PC-3 (cell line): Measurements from ENCODE around the gene EFCAB6. TPM values are rescaled to one million over a fixed set of nuclear protein-coding genes. Genes with fewer than 3 reads are reported as not detected.

ENCODE experiments used
- ATAC-seq: fragments of 200-7000 bp; cut with Tn5 transposase; 2 replicates; pipeline ENCODE4 v1.9.1; 2020; ENCODE audit warnings: mild to moderate bottlenecking, moderate library complexity
- BruUV-seq: library from RNA; stranded (reverse); fragments of 400-500 nt; replicated peaks from 2 replicates; lab custom pipeline; 2021; lab: Mats Ljungman, UMichigan
- CTCF ChIA-PET: fragments of 300-600 bp; sonication (Branson Sonifier 250); formaldehyde crosslinking; loops from one replicate; lab custom pipeline; 2022; ENCODE audit warnings: antibody characterized with exemption; lab: Charles Lee
- POLR2A ChIA-PET: fragments of 300-600 bp; sonication (Branson Sonifier 250); formaldehyde crosslinking; loops from one replicate; lab custom pipeline; 2022; ENCODE audit warnings: antibody characterized with exemption; ENCODE audit not compliant: unreplicated experiment; lab: Charles Lee
- DNase-seq: peaks from one replicate; pipeline ENCODE4 v3.0.0-alpha.2; 2015
- H2AFZ ChIP-seq: fragments of 300-600 bp; sonication (generic); 2 replicates; pipeline ENCODE4 v1.6.0; 2016; ENCODE audit warnings: antibody characterized with exemption, low read length
- H3F3A ChIP-seq: fragments of 300-600 bp; sonication (generic); one replicate; pipeline ENCODE4 v1.6.0; 2017; ENCODE audit warnings: antibody characterized with exemption, low read length, control low read depth, mild to moderate bottlenecking; ENCODE audit not compliant: unreplicated experiment
- H3K27ac ChIP-seq: fragments of 300-600 bp; sonication (generic); 2 replicates; pipeline ENCODE4 v1.5.1; 2016; ENCODE audit warnings: mild to moderate bottlenecking, low read length
- H3K27me3 ChIP-seq: fragments of 300-600 bp; sonication (generic); 2 replicates; pipeline ENCODE4 v1.6.1; 2016; ENCODE audit warnings: low read length, mixed read lengths
- H3K36me3 ChIP-seq: fragments of 300-600 bp; sonication (generic); 2 replicates; pipeline ENCODE4 v1.6.1; 2016; ENCODE audit warnings: low read depth, mixed run types, low read length, mixed read lengths
- H3K4me1 ChIP-seq: fragments of 300-600 bp; sonication (generic); 2 replicates; pipeline ENCODE4 v1.5.1; 2016; ENCODE audit warnings: low read length; ENCODE audit not compliant: insufficient read depth
- H3K4me2 ChIP-seq: fragments of 300-600 bp; sonication (generic); 2 replicates; pipeline ENCODE4 v1.6.0; 2016; ENCODE audit warnings: low read length
- H3K4me3 ChIP-seq: fragments of 300-600 bp; sonication (generic); 2 replicates; pipeline ENCODE4 v1.5.1; 2016; ENCODE audit warnings: mild to moderate bottlenecking, low read length, mixed read lengths
- H3K79me2 ChIP-seq: fragments of 300-600 bp; sonication (generic); 2 replicates; pipeline ENCODE4 v1.6.1; 2017; ENCODE audit warnings: low read length, mixed read lengths
- H3K9ac ChIP-seq: fragments of 300-600 bp; sonication (generic); 2 replicates; pipeline ENCODE4 v1.6.0; 2016; ENCODE audit warnings: mild to moderate bottlenecking, low read length
- H3K9me2 ChIP-seq: fragments of 300-600 bp; sonication (generic); replicated peaks from 2 replicates; pipeline ENCODE4 v1.6.1; 2016; ENCODE audit warnings: mixed run types, low read length, mixed read lengths
- H3K9me3 ChIP-seq: fragments of 300-600 bp; sonication (generic); 2 replicates; pipeline ENCODE4 v1.6.1; 2016; ENCODE audit warnings: low read length, mixed read lengths
- H4K20me1 ChIP-seq: fragments of 300-600 bp; sonication (generic); 2 replicates; pipeline ENCODE4 v1.6.1; 2016; ENCODE audit warnings: low read length, mixed read lengths
- EZH2 ChIP-seq: fragments of 300-600 bp; sonication (generic); IDR thresholded peaks from one replicate; pipeline ENCODE4 v1.6.1; 2017; ENCODE audit warnings: antibody characterized with exemption, mild to moderate bottlenecking, low read length; ENCODE audit not compliant: unreplicated experiment
- EZH2phosphoT487 ChIP-seq: fragments of 300-600 bp; sonication (generic); IDR thresholded peaks from 2 replicates; pipeline ENCODE4 v1.6.1; 2018; ENCODE audit warnings: mild to moderate bottlenecking, antibody characterized with exemption, low read length, borderline replicate concordance
- intact Hi-C: fragments of 100-400 bp; cut with micrococcal nuclease; formaldehyde crosslinking; loops from 2 replicates; pipeline ENCODE4 v1.9.0; 2023
- total RNA-seq: library from RNA; depleted of rRNA; stranded (reverse); fragments of >200 nt; gene quantifications from 2 replicates; pipeline ENCODE4 v1.2.3, GENCODE V29; 2014
- TF ChIP-seq, protein P1 (sequence below): fragments of 300-600 bp; sonication (generic); conservative IDR thresholded peaks from 2 replicates; pipeline ENCODE4 v1.5.1; 2017; ENCODE audit warnings: antibody characterized with exemption, low read depth, mild to moderate bottlenecking, low read length

Gene EFCAB6
- total RNA-seq, 1 experiment from 2014 or later = 0.07 TPM

DNA sequence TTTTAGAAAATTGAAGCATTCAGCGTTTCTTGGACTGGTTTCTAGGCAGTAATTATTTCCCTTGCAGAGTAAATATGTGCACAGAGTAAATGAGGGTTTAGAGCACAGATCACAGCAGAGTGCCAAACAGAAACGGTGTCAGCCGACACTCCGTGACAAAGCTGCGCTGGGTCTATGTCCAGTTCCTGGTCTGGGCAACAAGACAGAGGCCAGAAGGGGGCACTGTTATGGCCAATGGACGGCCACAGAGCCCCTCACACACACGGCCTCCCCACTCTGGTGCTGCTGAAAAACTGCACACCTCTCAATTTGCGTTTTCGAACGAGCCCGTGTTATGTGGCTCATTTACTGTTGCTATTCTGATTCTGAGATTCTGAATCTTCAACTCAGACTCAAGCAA, 219.6 kb downstream of the EFCAB6 start:
- Histone ChIP-seq H3K4me1 (no peaks in the 10 kb centered on the region), H2AFZ (no peak overlapping the region), H3K9me2 (no peaks in the 10 kb centered on the region), H3K9ac (no peak overlapping the region), H3K4me3 (no peak overlapping the region), H4K20me1 (no peaks in the 10 kb centered on the region), H3K4me2 (no peak overlapping the region), H3K79me2 (no peaks in the 10 kb centered on the region), H3K27ac (no peak overlapping the region), H3F3A (no peaks in the 10 kb centered on the region), H3K36me3 (no peaks in the 10 kb centered on the region), H3K9me3 (no peaks in the 10 kb centered on the region), H3K27me3 (peaks cover 5% of the 10 kb centered on the region; the same call in 1 of the 2 replicates)
- POLR2A ChIA-PET = no interaction called here
- intact Hi-C loops = no loop called here
- TF ChIP-seq, protein P1, sequence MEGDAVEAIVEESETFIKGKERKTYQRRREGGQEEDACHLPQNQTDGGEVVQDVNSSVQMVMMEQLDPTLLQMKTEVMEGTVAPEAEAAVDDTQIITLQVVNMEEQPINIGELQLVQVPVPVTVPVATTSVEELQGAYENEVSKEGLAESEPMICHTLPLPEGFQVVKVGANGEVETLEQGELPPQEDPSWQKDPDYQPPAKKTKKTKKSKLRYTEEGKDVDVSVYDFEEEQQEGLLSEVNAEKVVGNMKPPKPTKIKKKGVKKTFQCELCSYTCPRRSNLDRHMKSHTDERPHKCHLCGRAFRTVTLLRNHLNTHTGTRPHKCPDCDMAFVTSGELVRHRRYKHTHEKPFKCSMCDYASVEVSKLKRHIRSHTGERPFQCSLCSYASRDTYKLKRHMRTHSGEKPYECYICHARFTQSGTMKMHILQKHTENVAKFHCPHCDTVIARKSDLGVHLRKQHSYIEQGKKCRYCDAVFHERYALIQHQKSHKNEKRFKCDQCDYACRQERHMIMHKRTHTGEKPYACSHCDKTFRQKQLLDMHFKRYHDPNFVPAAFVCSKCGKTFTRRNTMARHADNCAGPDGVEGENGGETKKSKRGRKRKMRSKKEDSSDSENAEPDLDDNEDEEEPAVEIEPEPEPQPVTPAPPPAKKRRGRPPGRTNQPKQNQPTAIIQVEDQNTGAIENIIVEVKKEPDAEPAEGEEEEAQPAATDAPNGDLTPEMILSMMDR = peak; percentile 33
- TF ChIP-seq EZH2 (no peak), EZH2phosphoT487 (no peak)
- DNase-seq (no peak), ATAC-seq (no peak)
- CTCF ChIA-PET = no interaction called here
- BruUV-seq = no TSS peak

DNA sequence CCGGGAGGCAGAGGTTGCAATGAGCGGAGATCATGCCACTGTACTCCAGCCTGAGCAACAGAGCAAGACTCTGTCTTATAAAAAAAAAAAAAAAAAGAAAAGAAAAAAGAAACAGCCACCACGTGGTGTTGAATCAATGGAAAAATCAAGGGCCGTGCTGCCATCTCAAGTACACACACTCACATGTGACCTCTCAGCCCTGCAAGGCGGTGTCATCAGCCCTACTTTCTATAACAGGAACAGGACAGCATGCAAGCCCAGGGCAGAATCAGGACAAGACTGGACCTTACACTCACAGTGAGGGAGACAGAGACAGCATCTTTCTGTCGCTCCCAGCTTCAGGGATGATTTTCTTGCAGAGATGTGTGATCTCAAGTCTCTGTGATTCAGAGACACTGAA, 220.7 kb downstream of the EFCAB6 start:
- Histone ChIP-seq H2AFZ (no peak overlapping the region), H3K9ac (no peak overlapping the region), H3K36me3 (no peaks in the 10 kb centered on the region), H3K4me2 (no peak overlapping the region), H3K27ac (no peak overlapping the region), H3F3A (no peaks in the 10 kb centered on the region), H3K9me3 (no peaks in the 10 kb centered on the region), H3K27me3 (no peaks in the 10 kb centered on the region), H3K4me3 (no peak overlapping the region), H3K9me2 (no peaks in the 10 kb centered on the region), H3K4me1 (no peaks in the 10 kb centered on the region), H4K20me1 (no peaks in the 10 kb centered on the region), H3K79me2 (no peaks in the 10 kb centered on the region)
- TF ChIP-seq, protein P1 = no peak
- TF ChIP-seq EZH2phosphoT487 (no peak), EZH2 (no peak)
- BruUV-seq = no TSS peak
- DNase-seq (no peak), ATAC-seq (no peak)
- CTCF ChIA-PET = no interaction called here
- intact Hi-C loops = no loop called here
- POLR2A ChIA-PET = no interaction called here

GRCh38 chr22:43587574-43587973, 224.5 kb downstream of the EFCAB6 start:
- Histone ChIP-seq H3F3A (no peaks in the 10 kb centered on the region), H3K4me2 (no peak overlapping the region), H3K27ac (no peak overlapping the region), H3K79me2 (no peaks in the 10 kb centered on the region), H3K9me3 (no peaks in the 10 kb centered on the region), H3K9me2 (no peaks in the 10 kb centered on the region), H3K27me3 (no peaks in the 10 kb centered on the region), H3K4me3 (no peak overlapping the region), H3K36me3 (no peaks in the 10 kb centered on the region), H4K20me1 (no peaks in the 10 kb centered on the region), H3K4me1 (no peaks in the 10 kb centered on the region), H3K9ac (no peak overlapping the region), H2AFZ (no peak overlapping the region)
- ATAC-seq (no peak), DNase-seq (peak; percentile 28)
- BruUV-seq = no TSS peak
- ChIA-PET CTCF (no interaction called here), POLR2A (no interaction called here)
- TF ChIP-seq EZH2phosphoT487 (no peak), EZH2 (no peak)
- TF ChIP-seq, protein P1 = no peak
- intact Hi-C loops = no loop called here
